DMS153 (cell line): ENCODE results near the gene SLC13A1.
"Not testable (repeated sequence)": the region's sequence is repeated elsewhere in the genome, so short reads cannot be mapped to it uniquely, and the experiment has no call there.

ENCODE experiments used
- DNase-seq: peaks from one replicate; lab custom pipeline; 2025; lab: John Stamatoyannopoulos, UW

Gene SLC13A1

GRCh38 chr7:123126171-123126570 is 73.6 kb downstream of the SLC13A1 start:
- DNase-seq: no peak

- no peak for DNase-seq
Measured at GRCh38 chr7:123125231-123125630, 74.5 kb downstream of the SLC13A1 start.

- no peak for DNase-seq
Measured at GRCh38 chr7:123122916-123123315, 76.9 kb downstream of the SLC13A1 start.

GRCh38 chr7:123120286-123120685 is 79.5 kb downstream of the SLC13A1 start:
- no peak for DNase-seq

GRCh38 chr7:123115331-123115730 is 84.4 kb downstream of the SLC13A1 start:
- DNase-seq: no peak

GRCh38 chr7:123114288-123114687 is 85.5 kb downstream of the SLC13A1 start:
- DNase-seq: no peak

- DNase-seq: no peak
Measured at GRCh38 chr7:123112833-123113232, 86.9 kb downstream of the SLC13A1 start.

- no peak for DNase-seq
Measured at GRCh38 chr7:123099712-123100111, 100.1 kb downstream of the SLC13A1 start.

GRCh38 chr7:123096976-123097375 is 102.8 kb downstream of the SLC13A1 start:
- DNase-seq: no peak

- no peak for DNase-seq
Measured at GRCh38 chr7:123096434-123096833, 103.3 kb downstream of the SLC13A1 start.

- DNase-seq: no peak
Measured at GRCh38 chr7:123090456-123090855, 109.3 kb downstream of the SLC13A1 start.

GRCh38 chr7:123086910-123087309 is 112.9 kb downstream of the SLC13A1 start:
- DNase-seq: not testable (repeated sequence)

- DNase-seq: not testable (repeated sequence)
Measured at GRCh38 chr7:123084861-123085260, 114.9 kb downstream of the SLC13A1 start.

- no peak for DNase-seq
Measured at GRCh38 chr7:123079021-123079420, 120.7 kb downstream of the SLC13A1 start.

- DNase-seq: no peak
Measured at GRCh38 chr7:123075838-123076467, 123.8 kb downstream of the SLC13A1 start.

- DNase-seq: no peak
Measured at GRCh38 chr7:123070702-123071286, 129.0 kb downstream of the SLC13A1 start.

- DNase-seq: no peak
Measured at GRCh38 chr7:123067814-123068213, 132.0 kb downstream of the SLC13A1 start.
